MM.1S (cell line): ENCODE measurements around the gene ZNF106.

ENCODE experiments used
- EZH2 ChIP-seq: fragments of 300-600 bp; sonication (generic); optimal IDR thresholded peaks from 2 replicates; pipeline ENCODE3; 2017; ENCODE audit warnings: low read depth, mild to moderate bottlenecking, antibody characterized with exemption, low read length, mixed read lengths
- EZH2phosphoT487 ChIP-seq: fragments of 300-600 bp; sonication (generic); IDR thresholded peaks from 2 replicates; pipeline ENCODE4 v1.6.1; 2018; ENCODE audit warnings: antibody characterized with exemption, low read length
- TF ChIP-seq, protein P1 (sequence below): fragments of 300-600 bp; sonication (generic); IDR thresholded peaks from 2 replicates; pipeline ENCODE4 v1.5.1; 2016; ENCODE audit warnings: antibody characterized with exemption, low read length, mixed read lengths

- TF ChIP-seq, protein P1, sequence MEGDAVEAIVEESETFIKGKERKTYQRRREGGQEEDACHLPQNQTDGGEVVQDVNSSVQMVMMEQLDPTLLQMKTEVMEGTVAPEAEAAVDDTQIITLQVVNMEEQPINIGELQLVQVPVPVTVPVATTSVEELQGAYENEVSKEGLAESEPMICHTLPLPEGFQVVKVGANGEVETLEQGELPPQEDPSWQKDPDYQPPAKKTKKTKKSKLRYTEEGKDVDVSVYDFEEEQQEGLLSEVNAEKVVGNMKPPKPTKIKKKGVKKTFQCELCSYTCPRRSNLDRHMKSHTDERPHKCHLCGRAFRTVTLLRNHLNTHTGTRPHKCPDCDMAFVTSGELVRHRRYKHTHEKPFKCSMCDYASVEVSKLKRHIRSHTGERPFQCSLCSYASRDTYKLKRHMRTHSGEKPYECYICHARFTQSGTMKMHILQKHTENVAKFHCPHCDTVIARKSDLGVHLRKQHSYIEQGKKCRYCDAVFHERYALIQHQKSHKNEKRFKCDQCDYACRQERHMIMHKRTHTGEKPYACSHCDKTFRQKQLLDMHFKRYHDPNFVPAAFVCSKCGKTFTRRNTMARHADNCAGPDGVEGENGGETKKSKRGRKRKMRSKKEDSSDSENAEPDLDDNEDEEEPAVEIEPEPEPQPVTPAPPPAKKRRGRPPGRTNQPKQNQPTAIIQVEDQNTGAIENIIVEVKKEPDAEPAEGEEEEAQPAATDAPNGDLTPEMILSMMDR, result no peak
- TF ChIP-seq EZH2 (no peak), EZH2phosphoT487 (no peak)
Observed at GRCh38 chr15:42453826-42454225, 37.1 kb downstream of the ZNF106 start.
